ENCODE data around the gene POU2F1.
"Not testable (repeated sequence)": the region's sequence is repeated elsewhere in the genome, so short reads cannot be mapped to it uniquely, and the experiment has no call there.

The POU2F1 gene

DNA sequence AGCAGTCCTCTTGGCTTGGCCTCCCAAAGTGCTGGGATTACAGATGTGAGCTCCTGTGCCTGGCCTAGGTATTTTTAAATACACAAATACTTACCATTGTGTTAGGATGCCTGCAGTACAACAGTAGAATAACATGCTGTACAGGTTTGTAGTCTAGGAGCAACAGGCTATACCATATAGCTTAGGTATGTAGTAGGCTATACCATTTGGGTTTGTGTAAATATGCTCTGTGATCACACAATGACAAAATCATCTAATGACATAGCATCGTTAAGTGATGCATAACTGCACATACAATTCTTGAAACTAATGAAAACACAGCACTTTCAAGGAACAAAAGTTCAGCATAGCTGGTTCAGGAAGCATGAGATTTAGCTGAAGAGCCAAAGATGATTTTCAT is 12.7 kb downstream of the POU2F1 start:
- DNase-seq: no peak

DNA sequence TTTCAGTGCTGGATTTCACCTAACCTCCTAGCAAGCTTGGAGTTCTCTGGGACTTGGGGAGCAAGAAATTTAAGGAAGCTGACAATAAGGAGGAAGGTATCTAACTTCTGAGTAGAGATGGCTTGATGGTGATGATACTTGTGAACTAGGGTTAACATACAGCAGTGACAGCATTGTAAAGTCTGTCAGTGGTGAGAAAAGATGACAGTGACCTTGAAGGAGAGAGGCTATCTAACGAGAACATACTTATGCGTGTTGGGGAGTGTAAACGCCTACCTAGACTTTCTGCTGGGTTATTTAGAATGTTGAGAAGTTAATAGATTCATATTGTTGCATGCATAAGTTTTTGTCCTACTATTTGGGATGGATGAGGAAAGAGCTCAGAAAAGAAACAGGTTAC is 16.3 kb downstream of the POU2F1 start:
- no peak for DNase-seq

DNA sequence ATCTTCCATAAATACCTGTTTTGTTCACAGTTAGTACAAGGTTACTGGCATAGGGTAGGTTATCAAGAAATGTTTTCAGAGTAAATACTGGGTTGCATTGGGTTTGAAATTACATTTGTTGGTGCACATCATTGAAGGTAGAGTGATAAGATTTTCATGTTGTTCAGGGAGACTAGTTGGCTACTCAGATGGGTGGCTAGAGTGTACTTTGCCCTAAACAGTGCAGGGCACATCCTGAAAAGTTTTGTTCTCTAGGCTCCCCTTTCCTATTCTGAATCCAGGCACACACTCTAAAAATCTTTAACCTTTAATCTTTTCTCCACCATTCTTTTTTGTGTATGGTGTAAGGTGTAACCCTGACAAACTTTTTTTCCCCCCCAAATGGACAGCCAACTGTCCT is 18.0 kb downstream of the POU2F1 start:
- DNase-seq: no peak

DNA sequence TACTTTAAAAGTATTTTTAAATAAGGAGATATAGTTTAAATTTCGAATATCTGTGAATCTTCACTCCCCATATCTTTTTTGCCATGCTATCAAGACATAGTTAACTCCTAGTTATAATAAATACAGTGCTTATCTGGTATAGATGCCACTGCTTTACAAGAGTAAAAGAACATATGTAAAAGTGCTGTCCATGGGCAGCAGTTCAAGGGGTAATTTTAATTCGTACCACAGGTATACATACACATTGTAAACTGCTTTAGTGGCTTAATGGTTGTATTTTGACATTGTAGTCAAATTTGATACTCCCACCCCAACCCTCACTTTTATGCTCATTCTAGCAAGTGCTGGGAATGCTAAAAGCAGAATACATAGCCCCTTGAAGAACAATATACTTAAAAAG is 18.6 kb downstream of the POU2F1 start:
- no peak for DNase-seq

DNA sequence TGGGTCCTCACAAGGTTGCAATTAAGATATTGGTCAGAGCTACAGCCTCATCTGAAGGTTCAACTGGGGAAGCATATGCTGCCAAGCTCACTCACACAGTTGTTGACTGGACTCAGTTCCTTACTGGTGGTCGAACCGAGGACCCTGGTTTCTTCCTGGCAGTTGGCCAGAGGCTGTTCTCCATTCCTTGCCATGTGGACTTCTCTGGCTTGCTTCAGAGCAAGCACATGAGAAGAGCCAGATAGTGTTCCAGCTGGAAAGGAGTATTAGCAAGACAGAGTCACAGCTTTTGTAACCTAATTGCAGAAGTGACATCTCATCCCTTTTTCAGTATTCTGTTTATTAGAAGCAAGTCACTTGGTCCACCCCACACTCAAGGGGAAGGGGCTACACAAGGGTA is 23.6 kb downstream of the POU2F1 start:
- DNase-seq: no peak

DNA sequence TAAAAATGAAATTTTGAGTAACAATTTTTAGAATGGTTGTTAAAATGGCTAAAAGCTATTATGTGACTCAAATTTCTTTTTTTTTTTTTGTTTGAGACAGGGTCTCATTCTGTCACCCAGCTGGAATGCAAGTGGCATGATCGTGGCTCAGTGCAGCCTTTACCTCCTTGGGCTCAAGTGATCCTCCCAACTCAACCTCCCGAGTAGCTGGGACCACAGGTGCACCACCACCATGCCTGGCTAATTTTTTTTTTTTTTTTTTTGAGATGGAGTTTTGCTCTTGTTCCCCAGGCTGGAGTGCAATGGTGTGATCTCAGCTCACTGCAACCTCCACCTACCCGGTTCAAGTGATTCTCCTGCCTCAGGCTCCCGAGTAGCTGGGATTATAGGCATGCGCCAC is 24.5 kb downstream of the POU2F1 start:
- DNase-seq: not testable (repeated sequence)

DNA sequence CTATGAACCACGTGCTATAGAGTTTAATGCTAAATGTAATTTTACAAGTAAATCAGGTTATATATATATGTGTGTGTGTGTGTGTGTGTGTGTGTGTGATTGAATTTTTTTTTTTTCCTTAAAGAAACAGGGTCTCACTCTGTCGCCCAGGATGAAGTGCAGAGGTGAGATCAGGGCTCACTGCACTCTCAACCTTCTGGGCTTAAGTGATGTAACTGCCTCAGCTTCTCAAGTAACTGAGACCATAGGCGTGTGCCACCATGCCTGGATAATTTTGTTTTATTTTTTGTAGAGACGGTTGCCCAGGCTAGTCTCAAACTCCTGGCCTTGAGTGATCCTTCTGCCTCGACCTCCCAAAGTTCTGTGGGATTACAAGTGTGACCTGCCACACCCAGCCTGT is 26.3 kb downstream of the POU2F1 start:
- DNase-seq: no peak

DNA sequence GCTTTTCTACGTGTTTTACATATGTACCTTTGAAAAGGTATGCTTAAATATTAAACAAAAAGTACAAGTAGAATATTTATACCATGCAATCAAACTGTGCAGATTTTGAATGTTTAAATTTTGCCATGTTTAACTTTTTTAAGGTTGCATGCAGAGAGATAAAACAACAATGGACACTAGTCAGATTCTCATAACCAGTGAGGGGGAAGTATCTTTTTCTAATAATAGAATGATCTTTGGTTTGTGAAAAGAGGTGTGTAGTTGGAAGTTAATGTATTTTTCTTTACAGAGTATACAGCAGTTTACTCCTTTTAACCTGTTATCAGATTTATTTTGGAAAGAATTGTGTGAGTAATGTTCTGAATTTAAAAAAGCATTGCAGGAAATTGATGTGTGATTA is 27.1 kb downstream of the POU2F1 start:
- DNase-seq: no peak

DNA sequence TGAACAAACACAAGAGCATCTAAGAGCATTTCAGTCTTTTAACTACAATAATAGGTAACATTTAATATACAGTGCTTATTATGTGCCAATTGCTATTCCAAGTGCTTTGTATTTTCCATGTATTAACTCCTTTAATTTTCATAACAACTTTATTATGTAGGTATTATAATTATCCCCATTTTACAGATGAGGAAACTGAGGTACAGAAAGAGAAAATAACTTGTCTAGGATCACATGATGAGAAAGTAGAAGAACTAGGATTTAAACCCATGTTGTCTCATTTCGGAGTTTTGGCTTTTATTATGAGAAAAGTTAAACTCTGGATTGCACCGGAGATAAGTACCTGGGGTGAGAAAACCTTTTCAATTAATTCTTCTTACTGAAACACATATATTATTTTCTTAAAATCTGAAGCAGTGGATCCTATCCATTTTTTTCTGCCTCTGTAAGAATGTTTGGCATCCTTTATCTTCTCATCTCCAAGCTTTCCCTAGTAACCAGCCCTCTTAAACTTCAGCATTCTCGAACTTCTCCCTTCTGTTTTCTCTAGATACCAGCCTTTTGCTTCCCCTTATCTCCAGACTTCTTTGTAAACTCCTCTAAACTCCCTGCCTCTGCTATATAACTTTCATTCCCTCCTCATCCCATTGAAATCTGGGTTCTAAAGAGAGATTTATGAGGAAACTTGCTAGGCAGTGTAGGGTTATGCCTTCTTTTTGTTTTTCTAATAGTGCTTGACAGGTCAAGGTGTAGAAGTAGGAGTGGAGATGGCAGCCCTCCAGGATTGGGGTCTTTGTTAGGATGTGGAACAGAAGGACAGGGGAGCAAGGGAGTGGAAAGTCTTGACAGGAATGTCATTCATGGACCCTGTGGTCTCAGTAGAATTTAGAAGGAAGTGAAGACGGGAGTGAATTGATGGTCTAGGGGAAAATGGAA is 28.3 kb downstream of the POU2F1 start:
- DNase-seq: no peak

DNA sequence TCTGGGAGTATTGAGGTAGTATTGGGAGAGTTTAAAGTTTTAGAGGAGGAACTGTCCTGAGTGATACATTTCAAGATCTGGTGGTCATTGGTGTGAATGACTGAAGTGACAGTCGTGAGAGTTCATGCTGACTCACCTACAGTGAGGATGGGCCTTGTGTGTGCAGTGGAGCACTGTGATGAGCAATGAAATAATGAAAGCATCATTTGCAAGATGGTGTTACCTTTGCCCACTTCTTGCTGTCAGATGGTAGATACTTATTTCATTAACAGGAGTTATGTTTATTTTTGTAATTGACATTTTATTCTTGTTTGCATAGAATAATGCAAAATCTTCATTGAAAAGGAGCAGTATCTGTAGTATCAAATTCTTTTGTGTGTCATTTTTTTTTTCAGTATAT is 29.0 kb downstream of the POU2F1 start:
- DNase-seq: no peak

DNA sequence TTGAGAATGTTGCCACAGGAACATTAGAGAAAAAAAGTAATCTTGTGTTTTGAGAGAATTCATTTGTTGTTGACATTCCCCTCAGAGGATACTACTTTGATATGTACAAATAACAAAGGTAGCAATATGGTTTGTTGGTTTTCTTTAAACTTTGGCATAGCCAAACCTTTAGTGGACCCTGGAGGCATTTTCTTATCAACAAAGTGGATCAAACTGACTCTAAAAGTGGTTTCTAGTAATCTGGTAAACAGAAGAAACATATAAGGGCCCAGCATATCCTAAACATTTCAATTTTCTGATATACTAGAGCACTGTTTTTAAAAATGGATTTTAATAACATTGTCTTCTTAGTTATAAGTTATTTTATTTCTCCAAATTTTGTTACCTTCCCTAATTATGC is 29.8 kb downstream of the POU2F1 start:
- no peak for DNase-seq

DNA sequence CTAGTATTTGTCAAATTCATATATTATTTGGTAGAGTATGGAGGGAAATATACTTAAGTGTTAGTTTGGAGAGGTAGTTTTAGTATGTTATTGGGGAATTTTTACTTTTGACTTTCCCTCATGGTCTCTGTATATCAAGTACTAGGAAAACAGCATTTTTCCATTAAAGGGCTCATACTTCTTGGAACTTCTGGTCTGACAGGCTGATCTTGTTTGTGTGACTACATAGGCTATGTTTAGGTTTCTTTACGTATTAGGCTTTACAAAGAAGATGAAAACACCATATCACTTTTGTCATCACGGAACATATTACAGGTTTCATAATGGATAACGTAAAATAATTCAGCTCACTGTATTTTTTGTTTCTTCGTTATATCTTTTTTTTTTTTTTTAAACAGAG is 30.8 kb downstream of the POU2F1 start:
- DNase-seq: no peak

DNA sequence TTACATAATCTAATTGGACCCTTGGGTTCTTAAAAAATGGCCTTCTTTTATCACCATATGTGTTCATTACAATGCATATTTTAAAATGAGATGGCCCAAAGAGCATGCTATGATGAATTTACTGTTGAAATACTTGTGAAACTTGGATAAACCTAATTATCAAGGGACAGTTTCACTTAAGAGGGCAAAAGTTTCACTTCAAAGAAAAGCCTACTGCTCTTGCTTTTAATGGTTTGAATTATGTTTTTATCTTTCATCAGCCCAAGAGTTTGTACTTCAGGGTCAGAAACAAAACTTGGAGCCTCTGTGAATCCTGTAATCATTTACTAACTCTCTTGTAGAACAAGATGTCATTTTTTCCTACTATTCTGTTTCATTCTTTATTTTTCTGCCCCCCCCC is 32.3 kb downstream of the POU2F1 start:
- no peak for DNase-seq

DNA sequence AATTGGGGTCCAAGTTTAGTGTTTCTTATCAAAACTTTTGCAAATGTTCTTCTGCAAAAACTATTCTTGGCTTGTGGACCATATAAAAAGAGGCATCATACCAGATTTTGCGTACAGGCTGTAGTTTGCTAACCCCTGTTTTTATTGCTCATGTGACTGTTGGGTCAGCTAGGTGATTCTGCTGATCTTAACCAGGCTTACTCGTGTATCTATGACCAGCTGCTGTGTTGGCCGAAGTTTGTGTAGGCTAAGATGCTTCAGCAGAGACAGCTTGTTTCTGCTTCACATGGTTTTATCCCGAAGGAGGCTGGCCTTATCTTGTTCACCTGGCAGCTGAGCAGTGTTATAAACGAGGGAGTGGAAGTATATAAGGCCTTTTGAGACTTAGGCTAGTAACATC is 38.2 kb downstream of the POU2F1 start:
- no peak for DNase-seq

DNA sequence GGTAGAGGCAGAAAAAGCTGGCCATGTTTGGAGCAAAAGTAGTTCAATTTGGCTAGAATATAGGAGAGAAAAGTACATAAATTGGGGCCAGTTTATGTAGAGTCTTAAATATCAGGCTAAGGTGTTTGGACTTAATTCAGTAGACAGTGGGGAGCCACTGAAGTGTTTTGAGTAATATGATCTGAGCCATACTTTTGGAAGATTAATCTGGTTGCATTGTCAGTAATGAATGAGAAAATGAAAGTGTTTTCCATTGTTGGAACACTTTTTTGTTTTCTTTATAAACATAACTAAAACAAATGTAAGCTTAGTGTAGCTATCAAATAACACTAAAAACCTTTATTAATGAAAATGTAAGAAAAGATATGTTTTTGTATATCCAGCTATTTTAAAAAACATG is 42.1 kb downstream of the POU2F1 start:
- DNase-seq: no peak

DNA sequence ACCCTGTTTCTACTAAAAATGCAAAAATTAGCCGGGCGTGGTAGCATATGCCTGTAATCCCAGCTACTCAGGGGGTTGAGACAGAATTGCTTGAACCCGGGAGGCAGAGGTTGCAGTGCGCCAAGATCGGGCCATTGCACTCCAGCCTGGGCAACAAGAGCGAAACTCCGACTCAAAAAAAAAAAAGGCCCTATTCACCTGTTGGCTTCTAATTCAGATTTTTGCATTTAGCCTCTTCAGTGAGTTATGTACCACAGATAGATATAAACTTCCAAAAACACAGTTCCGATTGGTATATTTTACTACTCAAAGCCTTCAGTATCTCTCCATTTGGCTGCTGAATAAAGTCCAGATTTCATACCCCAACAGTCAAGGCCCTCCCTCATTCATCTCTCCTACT is 42.7 kb downstream of the POU2F1 start:
- no peak for DNase-seq

DNA sequence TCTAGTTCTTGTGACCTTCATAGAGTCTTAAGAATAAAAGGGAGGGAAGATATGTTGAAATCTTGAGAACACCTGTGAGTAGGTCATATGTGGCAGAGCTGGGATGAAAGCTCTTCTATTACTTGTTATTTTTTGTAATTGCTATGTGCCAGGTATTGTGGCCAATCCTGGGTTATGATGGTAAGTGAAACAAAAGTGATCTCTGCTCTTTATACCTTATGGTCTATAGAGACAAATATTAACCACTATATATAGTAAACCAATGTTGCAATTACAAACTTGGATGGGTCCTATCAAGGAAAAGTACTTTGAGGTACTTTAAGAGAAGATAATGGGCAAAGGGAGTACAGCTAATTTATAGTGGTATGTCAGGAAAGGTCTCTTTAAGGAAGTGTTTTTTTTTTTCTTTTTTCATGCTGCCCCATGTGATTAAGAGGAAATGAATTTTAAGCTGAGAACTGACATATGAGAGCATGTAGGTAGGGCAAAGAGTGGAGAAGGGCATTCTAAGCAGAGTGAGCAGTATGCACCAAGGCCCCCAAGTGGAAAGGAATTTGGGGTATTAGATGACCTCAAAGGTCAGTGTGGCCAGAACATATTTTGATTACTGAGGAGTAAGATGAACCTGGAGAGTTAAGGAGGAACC is 43.3 kb downstream of the POU2F1 start:
- no peak for DNase-seq

DNA sequence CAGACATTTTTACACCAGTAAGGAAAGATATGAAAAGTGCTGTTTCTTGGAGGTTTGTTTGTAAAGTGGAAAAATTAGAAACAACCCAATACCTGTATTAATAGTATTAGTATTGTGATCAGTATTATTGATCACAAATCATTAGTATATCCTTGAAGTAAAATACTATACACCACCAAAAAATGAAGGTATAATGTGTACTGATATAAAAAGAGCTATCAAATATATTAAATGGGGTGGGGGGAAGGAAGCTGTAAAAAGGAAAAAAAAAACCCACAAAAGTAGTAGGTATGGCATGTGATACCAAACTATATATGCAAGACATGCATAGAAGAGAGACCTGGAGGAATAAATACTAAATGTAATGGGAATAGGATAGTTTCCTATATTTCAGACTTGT is 46.3 kb downstream of the POU2F1 start:
- DNase-seq: no peak

DNA sequence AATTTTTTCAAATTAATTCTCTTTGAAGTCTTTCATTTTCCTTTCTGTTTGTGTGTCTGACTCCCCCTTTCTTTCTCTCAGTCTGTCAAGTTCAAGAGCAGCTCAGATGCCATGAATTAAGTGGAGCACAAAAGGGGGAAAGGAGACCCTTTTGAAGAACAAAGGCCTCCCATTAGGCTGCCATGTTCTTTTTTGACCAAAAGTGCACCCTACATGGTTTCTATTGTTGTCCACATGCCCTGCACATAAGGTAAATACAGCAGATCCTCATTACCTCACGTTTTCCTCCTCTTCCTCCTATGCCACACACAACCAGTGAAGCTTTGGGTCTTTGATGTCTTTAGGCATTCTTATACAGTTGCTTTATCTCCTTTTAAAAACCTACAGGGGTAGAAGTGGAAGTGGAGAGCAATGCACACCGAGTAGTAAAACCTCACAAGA is 47.7 kb downstream of the POU2F1 start:
- no peak for DNase-seq

DNA sequence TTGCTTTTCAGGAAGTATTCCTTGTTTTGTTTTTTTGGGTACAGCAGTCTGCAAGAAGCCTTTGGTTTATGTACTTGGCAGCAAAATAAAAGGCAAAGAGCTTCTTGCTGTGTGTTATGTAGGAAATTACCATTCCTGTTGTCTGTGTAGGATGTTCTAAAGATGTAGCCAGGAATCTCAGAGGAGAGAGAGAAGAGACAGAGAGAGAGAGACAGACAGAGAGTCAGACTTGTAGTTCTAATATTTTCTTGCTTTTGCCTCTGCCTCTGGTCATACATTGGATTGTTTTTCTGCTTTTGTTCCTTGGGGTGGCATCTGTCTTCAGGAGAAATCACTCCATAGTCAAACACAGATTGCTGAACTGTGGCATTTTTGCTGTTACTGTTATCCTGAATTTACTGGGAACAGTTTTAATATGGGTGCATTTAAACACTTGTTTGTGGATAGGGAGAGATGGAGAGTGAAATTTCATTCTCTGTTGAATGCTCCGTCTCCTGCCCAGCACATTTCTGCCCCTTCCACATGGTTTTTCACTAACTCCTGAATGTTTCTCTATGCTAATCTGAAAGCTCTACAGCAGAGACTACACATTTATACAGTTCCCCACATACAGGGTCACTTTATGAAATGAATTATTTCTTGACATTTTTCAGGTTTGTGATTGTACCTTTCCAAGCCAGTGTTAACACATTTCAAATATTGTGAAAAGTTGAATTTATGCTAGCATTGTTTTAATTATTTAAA is 49.8 kb downstream of the POU2F1 start:
- no peak for DNase-seq

DNA sequence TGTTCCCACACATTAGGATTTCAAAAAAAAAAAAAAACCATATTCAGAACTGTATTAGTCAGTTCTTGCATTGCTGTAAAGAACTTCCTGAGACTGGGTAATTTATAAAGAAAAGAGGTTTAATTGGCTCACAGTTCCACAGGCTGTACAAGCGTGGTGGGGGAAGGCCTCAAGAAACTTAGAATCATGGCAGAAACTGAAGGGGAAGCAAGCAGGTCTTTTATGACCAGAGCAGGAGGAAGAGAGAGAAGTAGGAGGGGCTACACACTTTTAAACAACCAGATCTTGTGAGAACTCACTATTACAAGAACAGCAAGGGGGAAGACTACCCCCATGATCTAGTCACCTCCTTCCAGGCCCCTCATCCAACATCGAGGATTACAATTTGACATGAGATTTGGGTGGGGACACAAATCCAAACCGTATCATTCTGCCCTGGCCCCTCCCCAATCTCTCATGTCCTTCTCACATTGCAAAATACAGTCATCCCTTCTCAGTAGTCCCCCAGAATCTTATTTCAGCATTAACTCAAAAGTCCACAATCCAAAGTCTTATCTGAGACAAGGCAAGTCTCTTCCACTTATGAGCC is 51.8 kb downstream of the POU2F1 start:
- DNase-seq: no peak

DNA sequence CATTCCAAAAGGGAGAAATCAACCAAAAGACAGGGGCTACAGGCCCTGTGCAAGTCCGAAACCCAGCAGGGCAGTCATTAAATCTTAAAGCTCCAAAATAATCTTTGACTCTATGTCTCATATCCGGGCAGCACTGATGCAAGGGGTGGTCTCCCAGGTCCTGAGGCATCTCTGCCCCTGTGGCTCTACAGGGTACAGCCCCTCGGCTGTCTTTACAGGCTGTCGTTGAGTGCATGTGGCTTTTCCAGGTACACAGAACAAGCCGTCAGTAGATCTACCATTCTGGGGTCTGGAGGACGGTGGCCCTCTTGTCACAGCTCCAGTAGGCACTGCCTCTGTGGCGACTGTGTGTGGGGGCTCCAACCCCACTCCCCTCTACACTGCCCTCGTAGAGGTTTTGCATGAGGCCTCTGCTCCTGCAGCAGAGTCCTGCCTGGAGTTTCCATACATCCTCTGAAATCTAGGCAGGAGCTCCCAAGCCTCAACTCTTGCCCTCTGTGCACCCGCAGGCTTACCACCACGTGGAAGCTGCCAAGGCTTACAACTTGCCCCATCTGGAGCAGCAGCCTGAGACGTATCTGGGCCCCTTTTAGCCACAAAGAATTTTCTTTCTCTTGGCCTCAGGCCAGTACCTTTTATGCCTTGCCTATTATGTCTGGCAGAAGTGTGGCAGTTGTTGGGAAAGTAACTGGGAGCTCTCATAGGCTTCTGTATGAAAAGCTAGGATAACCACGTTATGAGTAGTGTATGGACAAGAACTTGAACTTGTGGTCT is 52.5 kb downstream of the POU2F1 start:
- no peak for DNase-seq

DNA sequence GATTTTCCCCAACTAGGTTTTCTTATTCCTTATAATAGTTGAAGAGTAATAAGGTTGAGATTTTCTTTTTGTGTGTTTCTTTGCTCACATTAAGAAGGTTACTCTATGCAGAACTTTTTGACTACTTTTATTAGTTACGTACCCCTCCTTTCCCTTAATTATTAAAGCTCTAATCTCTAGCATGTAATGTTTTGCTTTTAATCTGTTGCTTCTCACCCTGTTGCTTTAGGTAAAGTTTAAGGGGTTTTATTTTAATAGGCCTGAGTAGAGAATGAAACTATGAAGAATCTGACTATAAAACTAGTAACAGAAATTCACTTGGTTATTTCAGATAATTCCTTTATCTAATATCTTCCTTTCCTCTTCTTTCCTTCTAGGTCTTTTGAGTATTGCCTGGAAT is 53.4 kb downstream of the POU2F1 start:
- no peak for DNase-seq
